K562 (cell line): Measurements from ENCODE around the gene SLFN5.

Source experiments
- EZH2 ChIP-seq: IDR thresholded peaks from 2 replicates; pipeline ENCODE4 v1.6.1; 2012; ENCODE audit warnings: low read depth, mild to moderate bottlenecking, inconsistent platforms, low read length, borderline replicate concordance
- GATAD2A ChIP-seq: fragments of 450-650 bp; IDR thresholded peaks from 2 replicates; pipeline ENCODE4 v1.6.1; 2017
- HLTF ChIP-seq: fragments of 450-650 bp; IDR thresholded peaks from 2 replicates; pipeline ENCODE4 v1.6.1; 2016
- HMG20B ChIP-seq: fragments of 250-450 bp; sonication (Bioruptor Pico); IDR thresholded peaks from 2 replicates; pipeline ENCODE4 v1.5.0; 2021; ENCODE audit warnings: mild to moderate bottlenecking
- KLF13 ChIP-seq: fragments of 450-650 bp; IDR thresholded peaks from 2 replicates; pipeline ENCODE4 v1.6.1; 2016; ENCODE audit warnings: missing genetic modification characterization, low read depth, mild to moderate bottlenecking, missing compliant biosample characterization, moderate library complexity, borderline replicate concordance
- MED1 ChIP-seq: sonication (generic); formaldehyde crosslinking; IDR thresholded peaks from 2 replicates; pipeline ENCODE4 v1.8.1; 2023; ENCODE audit warnings: missing genetic modification reagents, borderline replicate concordance
- MEF2D ChIP-seq: conservative IDR thresholded peaks from 2 replicates; pipeline ENCODE4 v1.6.1; 2016; ENCODE audit warnings: low read depth, missing genetic modification characterization, missing compliant biosample characterization
- NCOA6 ChIP-seq: fragments of 450-650 bp; IDR thresholded peaks from 2 replicates; pipeline ENCODE4 v1.6.1; 2017; ENCODE audit warnings: mild to moderate bottlenecking
- POLR2A ChIP-seq: fragments of 450-650 bp; conservative IDR thresholded peaks from 2 replicates; pipeline ENCODE4 v1.6.1; 2016
- TRIM28 ChIP-seq: fragments of 450-650 bp; IDR thresholded peaks from 2 replicates; pipeline ENCODE4 v1.6.1; 2017
- ZNF197 ChIP-seq: fragments of 200-800 bp; sonication (Bioruptor generic); IDR thresholded peaks from 2 replicates; pipeline ENCODE4 v1.6.1; 2016; ENCODE audit warnings: low read depth, missing genetic modification characterization, missing compliant biosample characterization
- ZNF512 ChIP-seq: IDR thresholded peaks from 2 replicates; pipeline ENCODE4 v1.6.1; 2016; ENCODE audit warnings: missing genetic modification characterization, missing compliant biosample characterization
- TF ChIP-seq, protein P1 (sequence below): IDR thresholded peaks from 3 replicates; pipeline ENCODE4 v1.6.1; 2011; ENCODE audit warnings: borderline replicate concordance, mild to moderate bottlenecking, moderate library complexity; ENCODE audit not compliant: insufficient read length; ENCODE audit errors: extremely low read depth

- TF ChIP-seq ZNF197 (CRISPR knock-in tag) (no peak), MEF2D (tag) (no peak), KLF13 (tag) (no peak), EZH2 (no peak), NCOA6 (no peak), POLR2A (no peak), TRIM28 (no peak), GATAD2A (no peak), ZNF512 (no peak), HMG20B (CRISPR knock-in tag) (no peak), MED1 (CRISPR knock-in tag) (no peak), HLTF (no peak)
- TF ChIP-seq, protein P1, sequence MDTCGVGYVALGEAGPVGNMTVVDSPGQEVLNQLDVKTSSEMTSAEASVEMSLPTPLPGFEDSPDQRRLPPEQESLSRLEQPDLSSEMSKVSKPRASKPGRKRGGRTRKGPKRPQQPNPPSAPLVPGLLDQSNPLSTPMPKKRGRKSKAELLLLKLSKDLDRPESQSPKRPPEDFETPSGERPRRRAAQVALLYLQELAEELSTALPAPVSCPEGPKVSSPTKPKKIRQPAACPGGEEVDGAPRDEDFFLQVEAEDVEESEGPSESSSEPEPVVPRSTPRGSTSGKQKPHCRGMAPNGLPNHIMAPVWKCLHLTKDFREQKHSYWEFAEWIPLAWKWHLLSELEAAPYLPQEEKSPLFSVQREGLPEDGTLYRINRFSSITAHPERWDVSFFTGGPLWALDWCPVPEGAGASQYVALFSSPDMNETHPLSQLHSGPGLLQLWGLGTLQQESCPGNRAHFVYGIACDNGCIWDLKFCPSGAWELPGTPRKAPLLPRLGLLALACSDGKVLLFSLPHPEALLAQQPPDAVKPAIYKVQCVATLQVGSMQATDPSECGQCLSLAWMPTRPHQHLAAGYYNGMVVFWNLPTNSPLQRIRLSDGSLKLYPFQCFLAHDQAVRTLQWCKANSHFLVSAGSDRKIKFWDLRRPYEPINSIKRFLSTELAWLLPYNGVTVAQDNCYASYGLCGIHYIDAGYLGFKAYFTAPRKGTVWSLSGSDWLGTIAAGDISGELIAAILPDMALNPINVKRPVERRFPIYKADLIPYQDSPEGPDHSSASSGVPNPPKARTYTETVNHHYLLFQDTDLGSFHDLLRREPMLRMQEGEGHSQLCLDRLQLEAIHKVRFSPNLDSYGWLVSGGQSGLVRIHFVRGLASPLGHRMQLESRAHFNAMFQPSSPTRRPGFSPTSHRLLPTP, result no peak
These were observed 79.9 kb downstream of the SLFN5 start for GRCh38 chr17:35322749-35323148.
